GM12878 (cell line): ENCODE data around the gene GALNT17.

Experiments
- CTCF ChIP-seq, 3 experiments: IDR thresholded peaks in 2 of 3; conservative IDR thresholded peaks in 1 of 3; 2 replicates each; pipeline ENCODE4 v1.5.1; 2011; ENCODE audit warnings: low read depth in 3 of 3, low read length in 3 of 3, mild to moderate bottlenecking in 3 of 3, control low read depth in 2 of 3, moderate library complexity in 2 of 3, inconsistent platforms in 1 of 3, mixed read lengths in 1 of 3; ENCODE audit not compliant: control insufficient read depth in 2 of 3, insufficient read depth in 1 of 3; ENCODE audit errors: extremely low read depth in 1 of 3
- MAX ChIP-seq: IDR thresholded peaks from 2 replicates; pipeline ENCODE4 v1.6.1; 2012; ENCODE audit warnings: low read depth, low read length, improper control_type of control experiment
- MXI1 ChIP-seq: fragments of 150-350 bp; IDR thresholded peaks from 2 replicates; pipeline ENCODE4 v1.6.1; 2011; ENCODE audit warnings: low read depth, mild to moderate bottlenecking, inconsistent platforms, low read length, improper control_type of control experiment
- NFIC ChIP-seq: IDR thresholded peaks from 2 replicates; pipeline ENCODE4 v1.6.1; 2012; ENCODE audit warnings: low read depth, mild to moderate bottlenecking, inconsistent platforms, low read length, moderate library complexity
- POLR2A ChIP-seq: IDR thresholded peaks from 2 replicates; pipeline ENCODE4 v1.6.1; 2011; ENCODE audit warnings: low read depth, mild to moderate bottlenecking, low read length
- SPI1 ChIP-seq: IDR thresholded peaks from 2 replicates; pipeline ENCODE4 v1.6.1; 2011; ENCODE audit warnings: low read depth, mild to moderate bottlenecking, low read length, moderate library complexity, borderline replicate concordance; ENCODE audit not compliant: insufficient read depth
- STAT1 ChIP-seq: fragments of 450-650 bp; conservative IDR thresholded peaks from 2 replicates; pipeline ENCODE4 v1.6.1; 2014; ENCODE audit warnings: antibody characterized with exemption, mild to moderate bottlenecking
- USF1 ChIP-seq: IDR thresholded peaks from 2 replicates; pipeline ENCODE4 v1.6.1; 2011; ENCODE audit warnings: borderline replicate concordance, low read depth, mild to moderate bottlenecking, moderate library complexity, mixed read lengths, low read length; ENCODE audit not compliant: insufficient read depth; ENCODE audit errors: extremely low read length

- TF ChIP-seq USF1 = no peak
- no peak for TF ChIP-seq CTCF (IDR thresholded peaks at IDR 0.05 in 2 of 3, conservative IDR thresholded peaks at IDR 0.05 in 1 of 3; ENCODE audit: control insufficient read depth in 2 of 3, extremely low read depth in 1 of 3, insufficient read depth in 1 of 3, low read depth in 3 of 3, low read length in 3 of 3)
- no peak for TF ChIP-seq STAT1
- no peak for TF ChIP-seq MXI1
- no peak for TF ChIP-seq POLR2A
- no peak for TF ChIP-seq MAX
- TF ChIP-seq NFIC = no peak
- no peak for TF ChIP-seq SPI1
Observed at GRCh38 chr7:71364551-71364950, 232.6 kb downstream of the GALNT17 start.
